Activated CD8-positive, alpha-beta T cell treated with anti-CD3 and anti-CD28 coated beads for 36 hours (primary cell): ENCODE results near the gene RGP1. TPM values are rescaled to one million over a fixed set of nuclear protein-coding genes. Genes with fewer than 3 reads are reported as not detected.
A peak's percentile ranks its signal among the peaks of the same experiment; 100 is the strongest.

Experiments used
- ATAC-seq: fragments of 200-7000 bp; cut with Tn5 transposase; one replicate; pipeline ENCODE4 v1.10.0; 2021; ENCODE audit warnings: mild to moderate bottlenecking, moderate library complexity
- CTCF ChIA-PET: fragments of 350-600 bp; sonication (Branson Sonifier 250); formaldehyde crosslinking; loops from one replicate; lab custom pipeline; 2021; ENCODE audit warnings: antibody characterized with exemption; lab: Charles Lee
- POLR2A ChIA-PET: fragments of 350-600 bp; sonication (Branson Sonifier 250); formaldehyde crosslinking; loops from one replicate; lab custom pipeline; 2021; ENCODE audit warnings: antibody characterized with exemption; lab: Charles Lee
- DNase-seq: peaks from one replicate; pipeline ENCODE4 v3.0.0-alpha.2; 2020
- H3K27ac Mint-ChIP-seq: one replicate; pipeline ENCODE4 v1.8.0; 2021; ENCODE audit warnings: mild to moderate bottlenecking, mixed read lengths
- H3K27me3 Mint-ChIP-seq: one replicate; pipeline ENCODE4 v1.8.0; 2021; ENCODE audit warnings: mixed read lengths
- H3K36me3 Mint-ChIP-seq: one replicate; pipeline ENCODE4 v1.8.0; 2021; ENCODE audit warnings: low read depth, mixed read lengths
- H3K4me1 Mint-ChIP-seq: one replicate; pipeline ENCODE4 v1.8.0; 2021; ENCODE audit warnings: low read depth, mixed read lengths
- H3K4me3 Mint-ChIP-seq: one replicate; pipeline ENCODE4 v1.8.0; 2021; ENCODE audit warnings: mild to moderate bottlenecking, moderate library complexity, mixed read lengths
- H3K9me3 Mint-ChIP-seq: one replicate; pipeline ENCODE4 v1.8.0; 2021; ENCODE audit warnings: mixed read lengths
- intact Hi-C: fragments of 100-400 bp; cut with micrococcal nuclease; formaldehyde crosslinking; loops from one replicate; pipeline ENCODE4 v1.10.0; 2022
- total RNA-seq, 2 experiments: library from RNA; stranded (reverse); gene quantifications; one replicate each; pipeline ENCODE4 v1.2.3, GENCODE V29; 2021
- TF ChIP-seq, protein P1 (sequence below): fragments of 200-600 bp; IDR thresholded peaks from one replicate; pipeline ENCODE4 v1.8.0; 2022; ENCODE audit warnings: antibody characterized with exemption, mild to moderate bottlenecking

The RGP1 gene
- total RNA-seq, 2 experiments from 2014 or later = 13.0 to 14.8 TPM

DNA sequence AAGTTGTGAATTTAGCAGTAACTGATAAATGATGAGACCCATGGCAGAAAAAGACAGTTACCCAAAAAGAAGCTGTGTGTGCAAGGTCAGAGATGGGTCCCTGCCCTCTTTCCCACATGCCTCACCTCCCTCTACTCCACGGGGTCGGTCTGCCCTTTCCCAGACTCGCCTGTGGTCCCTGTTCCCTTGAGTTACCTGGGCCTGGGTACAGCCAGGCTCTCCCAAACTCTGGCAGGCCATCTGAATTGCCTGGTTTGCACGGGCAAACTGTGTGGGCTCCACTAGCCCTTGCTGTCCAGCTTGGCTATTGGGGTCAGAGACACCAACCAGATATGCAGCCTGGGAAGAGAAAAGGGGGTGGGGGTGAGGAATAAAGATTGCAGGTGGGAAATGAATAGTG lies 40.9 kb upstream of the RGP1 start:
- Mint-ChIP-seq H3K4me3 (no peak overlapping the region), H3K27ac (peak overlapping the region; percentile 3), H3K27me3 (no peaks in the 10 kb centered on the region), H3K4me1 (peaks cover 4% of the 10 kb centered on the region), H3K36me3 (peaks cover 58% of the 10 kb centered on the region), H3K9me3 (no peaks in the 10 kb centered on the region)
- POLR2A ChIA-PET = interaction anchor here (0.9 to 1.6 kb wide), 2 partner anchors 11 to 13 kb away, joined by 3 to 4 read pairs; no protein-coding TSS in a partner anchor
- CTCF ChIA-PET = interaction anchor here (0.9 to 15.2 kb wide), 2 partner anchors 12 to 16 kb away, joined by 3 to 121 read pairs; no protein-coding TSS in a partner anchor
- no peak for DNase-seq
- TF ChIP-seq, protein P1, sequence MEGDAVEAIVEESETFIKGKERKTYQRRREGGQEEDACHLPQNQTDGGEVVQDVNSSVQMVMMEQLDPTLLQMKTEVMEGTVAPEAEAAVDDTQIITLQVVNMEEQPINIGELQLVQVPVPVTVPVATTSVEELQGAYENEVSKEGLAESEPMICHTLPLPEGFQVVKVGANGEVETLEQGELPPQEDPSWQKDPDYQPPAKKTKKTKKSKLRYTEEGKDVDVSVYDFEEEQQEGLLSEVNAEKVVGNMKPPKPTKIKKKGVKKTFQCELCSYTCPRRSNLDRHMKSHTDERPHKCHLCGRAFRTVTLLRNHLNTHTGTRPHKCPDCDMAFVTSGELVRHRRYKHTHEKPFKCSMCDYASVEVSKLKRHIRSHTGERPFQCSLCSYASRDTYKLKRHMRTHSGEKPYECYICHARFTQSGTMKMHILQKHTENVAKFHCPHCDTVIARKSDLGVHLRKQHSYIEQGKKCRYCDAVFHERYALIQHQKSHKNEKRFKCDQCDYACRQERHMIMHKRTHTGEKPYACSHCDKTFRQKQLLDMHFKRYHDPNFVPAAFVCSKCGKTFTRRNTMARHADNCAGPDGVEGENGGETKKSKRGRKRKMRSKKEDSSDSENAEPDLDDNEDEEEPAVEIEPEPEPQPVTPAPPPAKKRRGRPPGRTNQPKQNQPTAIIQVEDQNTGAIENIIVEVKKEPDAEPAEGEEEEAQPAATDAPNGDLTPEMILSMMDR = no peak
- ATAC-seq = no peak
- intact Hi-C loops = no loop called here

DNA sequence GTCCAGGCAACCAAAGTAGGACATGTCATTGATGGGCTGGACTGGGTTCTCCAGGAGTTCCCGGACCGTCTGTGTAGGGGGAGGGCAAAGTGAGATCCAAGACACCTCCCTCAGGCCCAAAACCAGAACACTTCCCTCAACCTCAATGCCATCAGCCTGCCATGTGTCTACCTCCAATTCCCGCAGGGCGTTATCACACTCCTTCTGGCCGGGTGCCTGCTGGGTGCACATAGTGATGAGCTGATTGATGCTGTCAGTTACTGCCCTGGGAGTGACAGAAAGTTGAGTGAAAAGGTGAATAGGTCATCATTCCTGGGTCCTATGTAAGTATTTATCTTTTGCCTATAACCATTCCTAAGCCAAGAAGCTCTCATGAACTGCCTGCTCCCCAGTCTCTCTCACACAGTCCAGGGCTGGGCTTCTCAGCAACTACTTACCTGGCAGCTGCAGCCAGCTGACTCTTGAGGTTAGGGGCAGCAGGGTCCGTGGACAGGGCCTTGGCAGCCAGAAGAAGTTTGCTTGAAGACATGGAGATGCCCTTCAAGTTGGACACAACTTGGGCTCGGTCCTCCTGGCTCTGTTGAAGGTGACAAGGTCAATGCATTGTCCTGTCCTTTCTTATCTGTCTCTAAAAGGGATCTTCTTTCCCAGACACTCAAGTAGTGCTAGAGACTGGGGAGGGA lies 38.1 kb upstream of the RGP1 start:
- TF ChIP-seq, protein P1 = no peak
- no peak overlapping the region for H3K4me3 Mint-ChIP-seq
- peaks cover 55% of the 10 kb centered on the region for H3K36me3 Mint-ChIP-seq
- intact Hi-C loops = no loop called here
- DNase-seq (no peak), ATAC-seq (no peak)
- no peak overlapping the region for H3K27ac Mint-ChIP-seq
- ChIA-PET POLR2A (interaction anchor here (2.1 kb wide), 1 partner anchor 14 kb away, joined by 6 read pairs; no protein-coding TSS in a partner anchor), CTCF (interaction anchor here (1.8 to 15.2 kb wide), 2 partner anchors 15 to 53 kb away, joined by 7 to 121 read pairs; partner anchors contain the start of genes CCDC107 and RMRP)
- no peaks in the 10 kb centered on the region for H3K9me3 Mint-ChIP-seq
- no peaks in the 10 kb centered on the region for H3K27me3 Mint-ChIP-seq
- peaks cover 4% of the 10 kb centered on the region for H3K4me1 Mint-ChIP-seq

DNA sequence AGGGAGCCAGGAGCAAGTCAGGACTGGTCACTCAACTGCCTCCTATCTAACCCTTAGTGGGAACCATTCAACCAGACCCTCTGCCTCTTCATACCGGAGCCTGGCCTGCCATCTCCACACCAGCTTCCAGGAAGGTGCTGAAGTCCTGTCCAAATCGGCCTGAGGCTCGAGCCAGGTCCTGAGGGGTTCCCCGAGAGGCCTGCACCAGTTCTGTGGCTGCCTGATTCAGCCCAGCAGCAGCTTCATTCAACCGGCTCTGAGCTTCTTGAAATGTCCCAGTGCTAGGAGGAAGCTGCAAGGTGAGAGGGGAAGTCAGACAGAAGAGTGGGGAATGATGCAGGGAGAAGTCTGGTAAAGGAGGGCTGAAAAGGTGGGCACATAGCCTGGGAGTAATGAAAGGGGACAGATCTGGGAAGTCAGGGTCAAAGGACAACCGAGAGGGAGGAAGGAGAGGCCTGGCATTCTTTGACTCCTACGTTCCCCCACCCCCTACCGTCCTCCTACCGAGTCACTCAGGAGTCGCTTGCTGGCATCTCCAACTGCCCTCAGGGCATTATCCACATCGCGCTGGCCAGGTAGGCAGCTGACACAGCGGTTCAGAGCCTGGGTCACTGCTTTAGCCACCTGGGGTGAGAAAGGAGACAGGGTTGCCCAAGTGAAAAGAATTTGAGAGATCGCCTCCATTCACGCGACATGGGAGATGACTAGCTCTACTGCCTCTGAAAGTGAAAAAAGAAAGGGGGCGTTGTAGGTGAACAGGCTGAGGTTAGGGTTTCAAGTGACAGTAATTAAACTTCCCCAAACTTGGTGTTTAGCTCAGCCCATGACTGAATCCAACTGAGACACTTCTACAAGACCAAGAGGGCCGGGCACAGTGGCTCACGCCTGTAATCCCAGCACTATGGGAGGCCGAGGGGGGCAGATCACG lies 37.3 kb upstream of the RGP1 start:
- CTCF ChIA-PET = interaction anchor here (0.8 to 15.2 kb wide), 5 partner anchors 16 to 95 kb away, joined by 3 to 121 read pairs (median 3); partner anchors contain the start of genes CCDC107 and RMRP
- Mint-ChIP-seq H3K4me1 (peaks cover 4% of the 10 kb centered on the region), H3K36me3 (peaks cover 60% of the 10 kb centered on the region), H3K27ac (peak overlapping the region; percentile 28), H3K9me3 (no peaks in the 10 kb centered on the region), H3K27me3 (no peaks in the 10 kb centered on the region), H3K4me3 (no peak overlapping the region)
- TF ChIP-seq, protein P1 = no peak
- no peak for DNase-seq
- ATAC-seq = no peak
- intact Hi-C loops = no loop called here
- POLR2A ChIA-PET = interaction anchor here (0.6 to 2.1 kb wide), 2 partner anchors 15 to 16 kb away, joined by 4 to 6 read pairs; no protein-coding TSS in a partner anchor

DNA sequence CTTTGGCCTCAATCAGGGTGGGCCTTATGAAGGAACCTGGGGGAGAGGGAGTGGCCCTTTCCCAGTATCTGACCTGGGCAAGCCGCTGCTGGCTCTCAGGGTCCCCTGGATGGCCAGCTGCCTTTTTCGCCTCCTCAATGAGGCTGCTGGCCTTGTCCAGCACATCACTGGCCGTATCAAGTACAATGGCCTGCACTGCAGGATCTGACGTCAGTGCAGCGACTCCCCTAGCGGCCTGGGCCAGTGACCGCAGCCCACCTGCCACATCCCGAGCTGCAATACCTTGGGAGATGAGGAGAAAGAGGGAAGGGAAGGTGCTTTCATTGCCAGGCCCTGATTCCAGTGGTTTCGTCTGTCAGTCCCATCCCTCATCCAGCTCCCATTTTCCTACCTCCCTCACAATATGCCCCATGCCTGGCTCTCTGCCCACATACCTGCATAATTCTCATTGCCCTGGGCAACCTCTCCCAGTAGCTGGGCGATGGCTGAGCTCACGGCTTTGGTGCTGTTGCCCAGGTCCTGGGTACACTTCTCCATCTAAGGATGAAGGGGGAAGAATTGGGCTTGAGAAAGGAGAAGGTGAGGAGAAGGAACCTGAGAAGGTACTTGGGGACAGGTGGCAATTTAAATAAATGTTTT lies 36.2 kb upstream of the RGP1 start:
- H3K27ac Mint-ChIP-seq = no peak overlapping the region
- no peaks in the 10 kb centered on the region for H3K27me3 Mint-ChIP-seq
- H3K4me3 Mint-ChIP-seq = no peak overlapping the region
- intact Hi-C loops = no loop called here
- H3K9me3 Mint-ChIP-seq = no peaks in the 10 kb centered on the region
- no peak for ATAC-seq
- H3K36me3 Mint-ChIP-seq = peaks cover 57% of the 10 kb centered on the region
- POLR2A ChIA-PET = interaction anchor here (0.8 to 2.1 kb wide), 4 partner anchors 15 to 198 kb away, joined by 3 to 6 read pairs (median 3); no protein-coding TSS in a partner anchor
- TF ChIP-seq, protein P1 = no peak
- DNase-seq = no peak
- CTCF ChIA-PET = interaction anchor here (0.8 to 15.2 kb wide), 5 partner anchors 17 to 96 kb away, joined by 3 to 121 read pairs (median 3); partner anchors contain the start of genes CCDC107 and RMRP
- peaks cover 4% of the 10 kb centered on the region for H3K4me1 Mint-ChIP-seq
